ENCODE results near the gene CD22.
"Not testable (repeated sequence)": the region's sequence is repeated elsewhere in the genome, so short reads cannot be mapped to it uniquely, and the experiment has no call there.

CD22 gene

GRCh38 chr19:35345671-35346111, 16.7 kb downstream of the CD22 start:
- DNase-seq, result no peak

GRCh38 chr19:35346193-35347052, 17.4 kb downstream of the CD22 start:
- DNase-seq, result no peak

GRCh38 chr19:35347171-35347929, 18.4 kb downstream of the CD22 start, which contains the start of gene FFAR1:
FFAR1 (plus strand) TSS chr19:35347902; CDS start chr19:35351552, 3,650 bp downstream.
- DNase-seq, result peak; percentile 75 to 81

GRCh38 chr19:35347930-35348298, 18.9 kb downstream of the CD22 start:
- no peak for DNase-seq

- no peak for DNase-seq
Observed at GRCh38 chr19:35348911-35349611, 20.1 kb downstream of the CD22 start.

GRCh38 chr19:35349614-35350521, 20.9 kb downstream of the CD22 start:
- no peak for DNase-seq

- DNase-seq, result no peak
Observed at GRCh38 chr19:35350591-35350990, 21.6 kb downstream of the CD22 start.

GRCh38 chr19:35351411-35352176, 22.6 kb downstream of the CD22 start:
- no peak for DNase-seq

- no peak for DNase-seq
Observed at GRCh38 chr19:35352177-35352447, 23.1 kb downstream of the CD22 start.

GRCh38 chr19:35352448-35353304, 23.7 kb downstream of the CD22 start:
- peak; percentile 50 to 63 for DNase-seq

GRCh38 chr19:35353635-35354034, 24.6 kb downstream of the CD22 start:
- no peak for DNase-seq

GRCh38 chr19:35354898-35355297, 25.9 kb downstream of the CD22 start:
- no peak for DNase-seq

- no peak for DNase-seq
Observed at GRCh38 chr19:35355791-35356460, 26.9 kb downstream of the CD22 start.

- DNase-seq, result peak; percentile 85 to 90
Observed at GRCh38 chr19:35357867-35358573, 29.0 kb downstream of the CD22 start, which contains the start of gene FFAR3. FFAR3 (plus strand) TSS chr19:35358460; CDS start chr19:35358891, 431 bp downstream.

GRCh38 chr19:35358834-35359233, 29.8 kb downstream of the CD22 start:
- DNase-seq, result not testable (repeated sequence)

GRCh38 chr19:35359395-35359794, 30.4 kb downstream of the CD22 start:
- DNase-seq, result not testable (repeated sequence)

- not testable (repeated sequence) for DNase-seq
Observed at GRCh38 chr19:35360081-35360480, 31.1 kb downstream of the CD22 start.

GRCh38 chr19:35360880-35361420, 32.0 kb downstream of the CD22 start:
- DNase-seq, result no peak
